Stimulated activated CD4-positive, alpha-beta T cell treated with anti-CD3 and anti-CD28 coated beads, Interleukin-12 subunit alpha, Interleukin-12 subunit beta, amount 100 ng/mL, for 24 hours (primary cell): Measurements from ENCODE around the gene VAT1L.

ENCODE experiments used
- DNase-seq, 2 experiments: peaks; one replicate each; pipeline ENCODE4 v3.0.0-alpha.2; 2020; ENCODE audit warnings: low read depth in 2 of 2

Gene VAT1L

GRCh38 chr16:77781091-77781490 is 7.3 kb upstream of the VAT1L start:
- no peak for DNase-seq

- DNase-seq: no peak
Measured at GRCh38 chr16:77782694-77783093, 5.7 kb upstream of the VAT1L start.

GRCh38 chr16:77784441-77785372 is 3.7 kb upstream of the VAT1L start:
- DNase-seq: no peak

- no peak for DNase-seq
Measured at GRCh38 chr16:77785373-77785764, 3.0 kb upstream of the VAT1L start.

- DNase-seq: no peak
Measured at GRCh38 chr16:77786186-77786847, 2.0 kb upstream of the VAT1L start.

- DNase-seq: no peak
Measured at GRCh38 chr16:77787452-77787851, 912 bp upstream of the VAT1L start.

- DNase-seq: no peak
Measured at GRCh38 chr16:77789085-77790008, 983 bp downstream of the VAT1L start.

GRCh38 chr16:77790009-77790372 is 1.6 kb downstream of the VAT1L start:
- DNase-seq: no peak

- DNase-seq: no peak
Measured at GRCh38 chr16:77790912-77791311, 2.5 kb downstream of the VAT1L start.

- no peak for DNase-seq
Measured at GRCh38 chr16:77793417-77793816, 5.1 kb downstream of the VAT1L start.

GRCh38 chr16:77794586-77794985 is 6.2 kb downstream of the VAT1L start:
- no peak for DNase-seq

- DNase-seq: no peak
Measured at GRCh38 chr16:77801817-77802216, 13.5 kb downstream of the VAT1L start.

GRCh38 chr16:77805398-77805797 is 17.0 kb downstream of the VAT1L start:
- no peak for DNase-seq

- no peak for DNase-seq
Measured at GRCh38 chr16:77807021-77807420, 18.7 kb downstream of the VAT1L start.

GRCh38 chr16:77812856-77813500 is 24.6 kb downstream of the VAT1L start:
- DNase-seq: no peak

GRCh38 chr16:77816293-77816692 is 27.9 kb downstream of the VAT1L start:
- DNase-seq: no peak

GRCh38 chr16:77820340-77820739 is 32.0 kb downstream of the VAT1L start:
- DNase-seq: no peak

- DNase-seq: no peak
Measured at GRCh38 chr16:77822661-77823060, 34.3 kb downstream of the VAT1L start.

GRCh38 chr16:77823067-77823466 is 34.7 kb downstream of the VAT1L start:
- no peak for DNase-seq

- DNase-seq: no peak
Measured at GRCh38 chr16:77825196-77825595, 36.8 kb downstream of the VAT1L start.

GRCh38 chr16:77827032-77827431 is 38.7 kb downstream of the VAT1L start:
- DNase-seq: no peak
